T1000 (cell line): Measurements from ENCODE around the gene WWOX.

ENCODE experiments used
- DNase-seq: peaks from one replicate; lab custom pipeline; 2025; ENCODE audit warnings: mixed read lengths; lab: John Stamatoyannopoulos, UW

Gene WWOX

DNA sequence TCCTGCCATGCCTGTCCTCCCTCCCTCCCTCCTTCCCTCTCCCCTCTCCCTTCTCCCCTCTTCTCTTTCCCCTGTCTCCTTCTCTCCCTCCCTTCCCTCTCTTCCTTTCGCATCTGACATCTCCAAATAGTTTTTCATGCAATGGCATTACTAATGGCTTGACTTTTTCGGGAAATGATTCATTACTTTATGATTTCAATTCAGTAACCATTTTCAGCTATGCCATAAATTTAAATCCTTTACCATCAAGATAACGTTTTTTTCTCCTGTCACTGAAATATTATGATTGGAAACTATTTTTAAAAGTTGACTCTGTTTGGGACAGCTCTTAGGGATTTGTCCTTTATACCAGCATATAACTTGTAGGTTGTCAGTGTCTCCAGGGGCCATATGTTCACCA is 201.0 kb downstream of the WWOX start:
- no peak for DNase-seq

DNA sequence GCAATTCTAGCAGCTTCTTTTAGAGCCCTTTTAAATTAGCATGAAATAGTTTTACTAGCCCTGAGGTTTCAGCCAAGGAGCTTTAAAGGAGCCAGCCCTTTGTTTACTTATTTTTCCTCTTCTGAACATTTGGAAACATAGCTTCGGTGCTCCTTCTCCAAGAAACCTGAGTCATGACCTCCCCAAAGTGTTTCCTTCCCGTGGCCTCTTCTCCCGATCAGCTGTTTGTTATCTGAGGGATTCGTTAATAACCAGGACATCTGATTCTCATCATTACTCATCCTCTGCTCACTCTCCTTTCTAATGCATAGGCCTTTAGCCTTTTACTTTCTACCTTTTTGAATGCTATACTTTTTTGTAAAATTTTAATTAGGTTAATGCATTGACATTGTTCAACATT is 204.5 kb downstream of the WWOX start:
- no peak for DNase-seq

DNA sequence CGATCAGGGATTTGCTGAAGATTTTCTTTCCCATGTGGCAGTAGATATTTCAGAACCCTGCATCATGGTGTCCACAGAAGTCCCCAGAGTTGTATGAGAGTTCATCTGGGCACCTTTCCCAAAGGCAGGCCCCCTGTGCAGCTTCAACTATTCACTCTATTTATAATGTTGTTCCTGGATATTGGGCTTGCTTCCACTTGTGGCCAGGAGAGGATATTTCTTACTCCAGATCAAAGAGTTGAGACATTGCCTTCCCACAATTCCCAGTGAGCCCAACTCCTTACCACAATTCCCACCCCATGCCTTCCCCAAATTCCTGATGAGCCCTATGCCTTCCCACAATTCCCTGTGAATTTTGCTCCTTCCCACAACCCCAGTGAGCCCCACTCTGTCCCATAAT is 206.9 kb downstream of the WWOX start:
- DNase-seq = no peak

DNA sequence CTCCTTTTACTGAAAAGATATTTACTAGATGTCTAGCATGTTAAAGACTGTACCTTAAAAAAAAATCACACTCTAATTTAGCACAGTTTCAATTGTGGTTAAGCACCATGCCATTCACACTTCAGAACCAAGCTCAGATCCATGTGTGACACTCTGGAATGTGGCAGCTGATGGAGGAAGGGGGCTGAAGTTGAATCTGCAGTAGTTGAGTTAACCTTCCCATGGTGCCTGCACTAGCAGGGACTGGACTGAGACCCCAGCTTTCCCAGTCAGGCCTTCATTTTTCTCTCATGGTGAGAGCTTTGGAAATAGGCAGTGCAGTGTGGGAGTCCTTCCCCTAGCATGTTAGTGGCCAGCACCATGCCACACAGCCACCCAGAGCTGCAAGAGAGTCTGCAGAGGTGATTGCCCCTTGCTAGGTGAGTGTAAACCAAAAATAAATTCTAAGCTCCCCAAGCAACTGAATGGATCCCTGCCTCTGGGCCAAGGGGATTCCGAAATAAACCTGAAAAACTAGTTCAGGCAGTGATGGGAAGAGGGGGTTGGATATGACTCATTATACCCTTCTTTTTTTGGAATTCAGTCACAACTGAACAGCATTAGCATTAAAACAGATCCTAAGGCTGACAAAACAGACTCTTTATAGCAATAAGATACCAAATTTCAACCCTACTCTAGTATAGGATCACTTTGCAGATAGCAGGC is 208.5 kb downstream of the WWOX start:
- no peak for DNase-seq

DNA sequence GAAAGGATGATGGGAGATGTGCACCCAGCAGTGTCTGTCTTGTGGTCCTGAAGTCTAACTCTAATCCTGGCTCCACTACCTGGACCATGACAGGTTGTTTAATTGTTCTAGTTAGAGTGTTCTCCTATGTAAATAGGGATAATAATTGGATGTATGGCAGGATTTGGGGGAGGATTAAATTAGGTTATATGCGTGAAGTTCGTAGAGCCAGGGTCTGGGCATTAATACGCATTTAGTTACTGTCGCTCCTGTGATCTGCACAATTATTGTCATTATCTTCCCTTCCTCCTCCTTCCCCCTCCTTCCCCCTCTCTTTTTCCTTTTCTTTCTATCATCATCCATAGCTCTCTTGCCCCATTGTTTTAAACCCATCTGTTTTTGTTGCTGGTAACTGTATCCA is 210.3 kb downstream of the WWOX start:
- no peak for DNase-seq

DNA sequence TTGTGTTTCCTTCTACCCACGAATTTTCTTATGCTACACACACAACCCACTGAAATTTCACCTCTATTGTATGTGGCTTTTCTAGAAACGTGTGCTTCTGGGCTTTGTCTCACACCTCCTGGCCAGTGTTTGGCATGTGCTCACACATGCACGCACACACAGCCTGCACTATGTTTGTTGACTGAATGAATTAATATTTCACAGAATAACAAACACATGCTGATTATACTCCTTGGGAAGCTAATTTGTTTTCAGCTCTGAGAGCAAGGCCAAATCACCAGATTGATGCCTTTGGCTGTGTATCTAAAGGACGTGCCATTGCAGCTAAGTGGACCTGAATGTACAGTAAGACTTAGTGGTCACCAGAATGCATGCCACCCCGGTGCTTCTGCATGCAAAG is 210.7 kb downstream of the WWOX start:
- DNase-seq = no peak

DNA sequence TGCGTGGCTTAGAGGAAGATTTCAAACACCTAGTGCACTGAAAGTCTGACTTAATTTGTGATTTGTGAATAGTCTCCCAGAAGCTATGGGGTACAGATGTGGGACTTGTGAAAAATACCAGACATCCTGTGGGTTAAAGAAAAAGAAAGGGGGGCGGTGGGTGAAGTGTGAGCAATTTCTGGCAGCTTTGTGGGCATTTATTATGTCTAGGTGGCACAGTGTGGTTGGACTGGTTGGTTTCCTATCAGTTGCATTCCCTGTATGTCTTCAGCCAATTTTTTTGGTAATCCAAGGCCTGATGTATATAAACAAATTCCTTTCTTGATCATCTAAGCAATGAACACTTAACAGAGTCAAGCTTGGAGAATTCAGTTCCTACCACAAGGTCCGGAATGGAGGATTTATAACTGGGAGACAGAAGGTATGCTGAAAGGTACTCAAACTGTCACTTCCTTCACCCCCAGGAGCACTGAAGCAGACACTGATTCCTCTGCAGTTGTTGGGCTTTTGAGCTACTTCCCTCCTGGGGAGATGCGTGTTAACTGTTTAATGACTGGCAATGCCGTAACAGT is 211.6 kb downstream of the WWOX start:
- no peak for DNase-seq

DNA sequence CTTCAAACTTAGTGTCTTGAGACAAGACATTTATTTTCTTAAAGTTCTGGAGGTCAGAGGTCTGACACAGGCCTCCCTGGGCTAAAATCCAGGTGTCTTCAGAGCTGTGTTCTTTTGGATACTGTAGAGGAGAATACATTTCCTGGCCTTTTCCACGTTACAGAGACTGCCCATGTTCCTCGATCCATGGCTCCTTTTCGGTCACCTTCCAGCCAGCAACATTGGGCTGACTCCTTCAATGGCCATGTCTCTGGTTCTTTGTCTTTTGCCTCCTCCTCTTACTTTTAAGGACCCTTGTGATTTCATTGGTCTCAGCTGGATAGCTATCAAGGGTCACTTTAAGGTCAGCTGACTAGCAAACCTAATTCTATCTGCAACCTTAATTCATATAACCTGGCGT is 212.4 kb downstream of the WWOX start:
- DNase-seq = no peak

DNA sequence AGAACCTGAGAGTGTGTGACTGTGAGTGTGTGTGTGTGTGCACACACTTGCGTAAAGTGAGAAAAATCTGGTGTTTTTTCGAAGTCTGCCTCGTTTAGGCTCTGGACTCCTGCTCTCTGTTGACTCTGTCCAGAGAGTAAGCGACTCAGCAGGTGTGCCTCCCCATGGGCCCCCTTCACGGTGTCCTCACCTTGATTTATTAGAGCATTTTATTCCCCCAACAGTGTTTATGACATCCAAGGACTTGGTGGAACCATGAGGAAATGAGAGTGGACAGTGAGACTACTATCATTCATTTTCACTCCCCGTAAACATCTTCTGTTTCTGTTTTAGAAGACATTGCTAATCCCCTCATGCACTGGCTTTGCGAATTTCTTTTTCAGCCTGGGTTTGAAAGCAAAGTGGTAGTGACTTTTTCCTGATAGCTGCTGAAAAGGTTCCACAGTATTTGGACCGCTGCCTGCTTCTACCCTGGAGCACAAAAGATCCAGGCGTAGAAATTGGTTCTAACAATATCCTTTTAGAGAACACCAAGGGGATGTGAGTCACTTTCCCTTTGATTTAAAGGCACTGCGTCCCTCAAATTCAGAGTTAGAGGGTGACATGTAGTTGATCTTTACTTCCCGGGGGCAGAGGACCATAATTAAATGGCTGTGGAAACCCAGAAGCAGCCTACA is 218.2 kb downstream of the WWOX start:
- no peak for DNase-seq

DNA sequence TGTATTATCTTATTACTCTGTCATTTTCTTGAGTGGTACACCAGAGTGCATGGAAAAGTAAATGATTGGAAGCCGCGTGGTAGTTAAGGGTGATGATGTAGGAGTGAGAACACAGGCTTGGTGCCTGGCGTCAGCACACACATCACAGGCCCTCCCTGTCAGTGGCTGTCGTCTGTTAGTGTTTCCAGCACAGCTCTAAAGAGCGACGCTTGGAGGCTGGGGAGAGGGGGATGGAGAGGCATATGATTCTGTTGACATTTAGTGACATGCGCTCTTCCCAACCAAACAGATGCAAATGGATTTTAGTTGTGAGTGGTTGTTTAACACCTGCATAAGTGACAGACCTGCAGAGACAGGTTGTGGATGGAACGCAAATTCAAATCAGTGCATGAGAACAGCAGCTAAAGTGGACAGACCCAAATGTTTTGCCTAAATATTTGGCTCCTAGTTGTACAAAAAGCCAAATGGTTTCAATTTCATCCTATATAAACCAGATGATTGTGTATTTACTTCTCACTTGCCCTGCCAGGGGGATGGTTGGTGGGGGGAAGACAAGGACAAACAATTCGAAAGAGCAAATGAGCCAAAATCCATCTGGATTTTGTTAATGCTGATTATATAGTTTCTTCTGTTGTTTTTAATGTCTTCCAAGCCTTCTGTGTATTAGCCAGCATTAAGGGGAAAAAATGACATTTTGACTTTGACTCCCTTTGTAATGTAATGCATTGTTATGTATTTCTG is 222.3 kb downstream of the WWOX start:
- no peak for DNase-seq

DNA sequence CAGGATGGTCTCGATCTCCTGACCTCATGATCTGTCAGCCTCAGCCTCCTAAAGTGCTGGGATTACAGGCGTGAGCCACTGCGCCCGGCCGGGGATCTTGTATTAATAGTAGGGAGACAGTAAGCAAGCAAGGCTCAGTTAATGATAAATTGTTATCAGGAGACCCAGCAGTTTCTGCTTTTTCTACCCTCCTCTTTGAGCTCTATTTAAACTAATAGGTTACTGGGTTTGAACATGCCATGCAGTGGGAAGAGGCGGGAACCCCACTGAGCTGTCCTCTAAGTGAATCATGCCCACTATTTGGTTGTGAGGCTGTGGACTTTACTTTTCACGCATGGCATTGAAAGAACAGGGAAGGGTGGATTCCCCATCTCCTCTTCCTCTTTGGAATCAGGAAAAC is 223.9 kb downstream of the WWOX start:
- DNase-seq = no peak

DNA sequence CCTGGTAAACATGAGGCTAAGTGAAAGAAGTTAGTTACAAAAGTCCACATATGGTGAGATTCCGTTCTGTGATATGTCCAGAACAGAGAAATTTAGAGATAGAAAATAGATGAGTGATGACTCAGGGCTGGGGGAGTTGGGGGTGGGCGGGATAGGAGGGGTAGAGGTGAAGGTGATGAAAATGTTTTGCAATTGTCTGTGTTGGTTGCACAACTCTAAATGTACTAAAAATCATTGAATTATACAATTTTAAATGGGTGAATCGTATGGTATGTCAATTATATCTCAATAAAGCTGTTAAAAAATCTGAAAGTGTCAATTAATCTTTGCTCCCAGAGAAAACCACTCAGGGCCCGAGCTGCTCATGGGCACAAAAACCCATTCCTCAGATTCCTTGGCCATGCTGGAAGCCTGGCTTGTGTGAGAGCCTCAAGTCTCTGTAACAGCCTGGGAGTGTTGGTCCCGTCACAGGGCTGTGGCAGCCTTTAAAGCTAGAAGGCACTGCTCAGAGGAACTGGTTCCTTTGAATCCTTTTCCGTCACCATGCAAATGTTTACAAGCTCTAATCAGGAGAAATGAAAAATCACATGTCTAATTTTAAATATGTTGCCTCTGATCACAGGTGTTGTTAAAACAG is 225.3 kb downstream of the WWOX start:
- no peak for DNase-seq

DNA sequence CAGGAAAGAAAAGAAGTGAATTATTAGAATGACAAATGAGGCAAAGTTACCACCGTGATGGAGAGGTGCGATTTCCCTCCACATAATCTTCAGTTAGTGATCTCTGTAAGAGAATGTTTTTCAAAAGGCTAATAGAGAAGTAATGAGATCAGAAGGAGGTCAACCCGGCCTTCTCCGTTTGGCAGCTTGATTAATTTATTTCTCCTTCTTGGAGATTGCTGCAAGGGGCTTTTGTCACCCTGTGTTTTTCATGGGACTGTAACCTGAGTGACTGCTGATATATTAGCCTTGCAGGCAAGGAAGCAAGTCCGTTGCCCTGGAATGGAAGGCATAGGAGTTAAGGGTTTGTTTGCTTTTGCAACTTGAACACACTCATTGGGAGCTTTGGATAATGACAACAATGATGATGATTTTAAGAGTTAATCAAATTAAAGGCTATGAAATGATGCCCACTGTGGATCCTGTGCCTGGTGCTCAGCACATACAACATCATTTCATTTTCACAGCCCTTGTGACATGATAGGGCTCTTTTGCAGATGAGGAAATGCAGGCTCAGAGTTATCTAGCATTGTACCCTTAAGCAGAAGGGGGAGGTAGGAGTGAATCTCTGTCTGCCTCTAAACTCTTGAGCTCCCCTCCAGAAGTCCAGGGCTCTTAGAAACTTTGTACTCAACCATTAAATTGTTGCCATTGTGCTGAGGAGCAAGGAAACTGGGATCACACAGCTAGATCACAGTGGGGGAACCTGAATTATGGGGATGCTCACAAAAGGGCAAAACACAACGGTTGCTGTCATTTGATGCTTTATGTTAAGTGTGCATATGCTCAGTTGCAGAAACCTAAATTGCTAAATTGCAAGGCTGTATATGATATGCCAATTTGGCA is 226.3 kb downstream of the WWOX start:
- DNase-seq = no peak

DNA sequence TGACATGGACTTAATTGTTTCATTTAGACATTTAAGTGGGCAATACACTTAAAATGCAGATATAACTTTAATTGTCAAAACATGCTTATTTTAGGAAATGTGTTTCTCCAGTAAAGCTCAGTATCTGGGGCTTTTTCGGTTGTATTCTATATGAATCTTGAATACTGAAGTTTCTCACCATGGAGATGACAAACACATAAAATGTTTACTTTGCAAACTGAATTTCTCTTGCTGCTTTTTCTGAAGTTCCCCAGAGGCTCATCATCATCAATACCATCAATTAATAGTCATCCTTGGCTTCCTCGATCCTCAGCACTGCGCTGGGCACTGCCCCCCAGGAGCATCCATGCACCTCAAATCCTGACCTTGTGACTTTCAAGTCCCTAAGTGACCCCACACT is 227.3 kb downstream of the WWOX start:
- DNase-seq = no peak

DNA sequence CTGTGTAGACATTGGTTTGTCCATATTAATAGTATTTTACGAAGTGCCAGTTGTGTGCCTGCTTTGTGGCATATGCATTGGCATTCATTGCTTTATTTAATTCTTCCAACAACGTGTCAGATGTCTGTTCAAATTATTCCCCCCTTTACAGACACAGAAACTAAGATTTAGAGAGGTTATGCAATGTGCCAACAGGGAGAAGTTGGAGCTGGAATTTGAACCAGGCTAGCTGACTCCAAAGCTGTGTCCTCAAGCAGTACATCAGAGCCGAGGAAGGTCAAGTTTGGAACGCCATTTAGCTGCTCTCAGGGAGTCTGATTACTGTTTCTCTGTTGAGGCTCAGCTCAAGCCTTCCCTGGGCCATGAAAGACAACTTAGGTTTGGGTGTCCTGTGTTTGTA is 232.3 kb downstream of the WWOX start:
- DNase-seq = no peak

DNA sequence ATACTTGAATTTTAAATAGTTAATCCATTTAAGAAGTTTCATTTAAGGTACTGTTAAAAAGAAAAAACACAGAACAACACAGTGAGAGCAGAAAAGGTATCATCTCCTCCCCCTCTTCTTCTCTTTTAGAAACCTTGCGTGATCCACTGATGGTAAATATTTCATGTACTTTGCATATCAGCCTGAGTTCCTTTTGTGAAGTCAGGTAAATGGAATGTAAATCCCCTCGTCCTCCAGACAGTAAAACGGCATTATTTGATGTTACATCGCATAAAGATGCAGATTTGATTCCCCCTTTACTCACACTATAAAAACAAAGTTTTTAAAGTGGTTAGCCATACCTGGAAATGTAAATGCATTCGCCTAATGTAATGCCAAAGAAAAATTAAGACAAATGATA is 234.4 kb downstream of the WWOX start:
- no peak for DNase-seq

DNA sequence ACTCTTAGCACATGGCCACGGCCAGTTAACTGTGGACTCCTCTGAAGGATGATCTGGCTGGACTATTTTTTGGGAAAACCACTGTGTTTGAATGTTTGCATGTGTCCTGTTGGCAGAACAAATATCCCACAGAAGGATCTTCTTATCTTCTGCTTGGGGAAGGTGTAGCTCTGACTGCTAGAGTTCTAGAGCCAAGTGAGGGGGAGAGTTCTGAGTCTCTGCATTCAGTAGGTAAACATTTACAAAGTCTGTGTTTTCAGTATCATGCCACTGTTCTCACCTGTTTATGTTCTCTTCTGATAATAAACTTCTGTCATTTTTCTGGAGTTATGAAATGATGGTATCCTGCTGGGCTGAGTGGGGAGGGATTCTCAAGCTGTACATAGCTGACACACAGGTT is 241.1 kb downstream of the WWOX start:
- no peak for DNase-seq

DNA sequence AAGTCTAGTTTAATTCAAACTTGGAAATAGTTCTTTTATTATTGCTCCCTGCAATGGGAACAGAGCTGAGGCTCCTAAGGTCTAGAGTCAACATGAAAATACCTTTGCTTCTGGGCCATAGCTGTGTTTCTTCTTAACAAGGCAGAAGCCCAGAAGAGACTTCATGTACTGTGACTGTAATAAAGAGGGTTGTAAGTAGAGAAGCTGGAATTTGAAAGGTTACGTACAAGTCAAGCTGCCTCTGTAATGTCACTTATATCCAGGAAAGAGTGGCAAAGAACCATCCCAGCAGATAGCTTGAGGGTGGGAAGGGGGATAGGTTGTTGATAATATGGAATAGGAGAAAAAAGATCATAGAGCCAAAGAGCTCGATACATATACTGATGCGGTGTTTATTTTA is 248.6 kb downstream of the WWOX start:
- DNase-seq = no peak

DNA sequence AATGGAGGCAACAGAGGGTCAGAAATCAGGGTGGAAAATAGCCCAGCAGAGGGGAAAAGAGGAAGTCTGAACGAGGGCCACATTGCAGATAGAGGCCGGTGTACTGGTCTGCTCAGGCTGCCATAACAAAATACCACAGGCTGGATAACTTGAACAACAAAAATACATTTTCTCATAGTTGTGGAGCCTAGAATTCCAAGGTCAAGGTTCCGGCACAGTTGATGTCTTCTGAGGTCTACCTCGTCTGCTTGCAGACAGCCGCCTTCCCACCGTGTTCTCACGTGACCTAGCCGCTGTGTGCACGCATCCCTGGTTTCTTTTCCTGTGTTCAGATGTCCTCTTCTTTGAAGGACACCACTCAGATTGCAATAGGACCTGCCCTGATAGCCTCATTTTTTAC is 249.4 kb downstream of the WWOX start:
- no peak for DNase-seq

DNA sequence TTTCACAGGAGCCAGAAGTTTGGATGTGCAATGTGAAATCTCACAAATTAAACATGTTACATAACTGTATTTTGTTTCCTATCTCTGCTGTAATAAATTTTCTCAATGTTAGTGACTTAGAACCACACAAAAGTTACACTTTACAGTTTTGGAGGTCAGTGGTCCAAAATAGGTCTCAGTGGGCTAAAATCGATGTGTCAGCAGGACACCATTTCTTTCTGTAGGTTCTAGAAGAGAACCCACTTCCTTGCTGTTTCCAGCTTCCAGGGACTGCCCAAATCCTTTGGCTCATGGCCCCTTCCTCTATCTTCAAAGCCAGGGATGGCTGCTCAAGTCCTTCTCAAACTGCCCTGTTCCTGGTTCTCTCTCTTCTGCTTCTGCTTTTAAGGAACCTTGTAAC is 252.7 kb downstream of the WWOX start:
- no peak for DNase-seq

DNA sequence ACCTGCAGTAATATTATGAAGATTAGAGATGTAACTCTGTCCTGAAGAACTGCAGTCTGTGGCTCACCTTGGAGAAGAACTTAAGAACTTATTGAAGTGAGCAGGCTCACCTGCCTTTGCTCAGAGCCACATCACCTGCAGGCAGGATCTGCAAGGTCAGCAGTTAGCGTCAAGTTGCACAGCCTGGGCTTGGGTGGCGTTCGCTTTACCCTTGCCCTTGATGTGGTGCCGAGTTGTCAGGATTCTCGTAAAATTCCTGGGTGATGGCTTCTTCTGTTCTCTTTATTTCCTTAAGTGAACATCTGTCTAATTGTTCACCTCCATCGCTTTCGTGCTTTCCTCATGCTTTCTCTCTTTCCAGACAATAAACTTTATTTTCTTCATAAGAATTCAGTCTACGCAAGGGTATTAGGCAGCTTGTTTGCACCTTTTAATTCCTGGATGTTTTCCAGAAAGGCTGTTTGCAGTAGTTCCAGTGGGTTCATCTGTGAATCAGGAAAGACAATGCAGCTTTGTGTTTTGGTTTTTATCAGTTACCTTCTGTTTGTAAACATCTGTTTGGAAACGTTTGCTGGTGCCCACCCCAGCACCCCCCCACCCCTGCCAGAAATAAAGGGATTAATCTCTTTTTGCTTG is 254.3 kb downstream of the WWOX start:
- DNase-seq = no peak
